MM.1S (cell line): ENCODE results near the gene IGDCC3.

Experiments
- DNase-seq: peaks from one replicate; pipeline ENCODE4 v3.0.0-alpha.2; 2015
- H2AFZ ChIP-seq: fragments of 300-600 bp; sonication (generic); 2 replicates; pipeline ENCODE4 v1.6.0; 2016; ENCODE audit warnings: antibody characterized with exemption, low read length
- H3F3A ChIP-seq: fragments of 300-600 bp; sonication (generic); 2 replicates; pipeline ENCODE4 v1.6.1; 2016; ENCODE audit warnings: mild to moderate bottlenecking, antibody characterized with exemption, low read length, moderate library complexity, mixed read lengths; ENCODE audit not compliant: insufficient read depth
- H3K27ac ChIP-seq: fragments of 300-600 bp; sonication (generic); 2 replicates; pipeline ENCODE4 v1.5.1; 2016; ENCODE audit warnings: mild to moderate bottlenecking, low read length
- H3K27me3 ChIP-seq: fragments of 300-600 bp; sonication (generic); replicated peaks from 2 replicates; pipeline ENCODE4 v1.6.0; 2016; ENCODE audit warnings: low read length; ENCODE audit not compliant: insufficient read depth
- H3K36me3 ChIP-seq: fragments of 300-600 bp; sonication (generic); replicated peaks from 2 replicates; pipeline ENCODE4 v1.6.1; 2016; ENCODE audit warnings: mild to moderate bottlenecking, low read length, mixed read lengths; ENCODE audit not compliant: insufficient read depth
- H3K4me1 ChIP-seq: fragments of 300-600 bp; sonication (generic); 2 replicates; pipeline ENCODE4 v1.6.1; 2016; ENCODE audit warnings: low read length, mixed read lengths
- H3K4me2 ChIP-seq: fragments of 300-600 bp; sonication (generic); 2 replicates; pipeline ENCODE4 v1.6.0; 2016; ENCODE audit warnings: low read depth, low read length
- H3K4me3 ChIP-seq: fragments of 300-600 bp; sonication (generic); 2 replicates; pipeline ENCODE4 v1.5.1; 2016; ENCODE audit warnings: low read length, mixed read lengths
- H3K79me2 ChIP-seq: fragments of 300-600 bp; sonication (generic); 2 replicates; pipeline ENCODE4 v1.6.1; 2016; ENCODE audit warnings: mixed run types, low read length, mixed read lengths
- H3K9ac ChIP-seq: fragments of 300-600 bp; sonication (generic); 2 replicates; pipeline ENCODE4 v1.6.1; 2016; ENCODE audit warnings: low read length, mixed read lengths
- H3K9me2 ChIP-seq: fragments of 300-600 bp; sonication (generic); replicated peaks from 2 replicates; pipeline ENCODE4 v1.6.1; 2016; ENCODE audit warnings: mild to moderate bottlenecking, low read length, mixed read lengths; ENCODE audit not compliant: insufficient read depth
- H3K9me3 ChIP-seq: fragments of 300-600 bp; sonication (generic); replicated peaks from 2 replicates; pipeline ENCODE4 v1.6.1; 2016; ENCODE audit warnings: mild to moderate bottlenecking, low read length, mixed read lengths; ENCODE audit not compliant: insufficient read depth
- H4K20me1 ChIP-seq: fragments of 300-600 bp; sonication (generic); 2 replicates; pipeline ENCODE4 v1.6.1; 2016; ENCODE audit warnings: mild to moderate bottlenecking, low read length, moderate library complexity, mixed read lengths; ENCODE audit not compliant: insufficient read depth
- CTCF ChIP-seq: fragments of 300-600 bp; sonication (generic); IDR thresholded peaks from 2 replicates; pipeline ENCODE4 v1.5.1; 2016; ENCODE audit warnings: antibody characterized with exemption, low read length, mixed read lengths
- EZH2 ChIP-seq: fragments of 300-600 bp; sonication (generic); optimal IDR thresholded peaks from 2 replicates; pipeline ENCODE3; 2017; ENCODE audit warnings: low read depth, mild to moderate bottlenecking, antibody characterized with exemption, low read length, mixed read lengths
- EZH2phosphoT487 ChIP-seq: fragments of 300-600 bp; sonication (generic); IDR thresholded peaks from 2 replicates; pipeline ENCODE4 v1.6.1; 2018; ENCODE audit warnings: antibody characterized with exemption, low read length

The IGDCC3 gene

GRCh38 chr15:65339416-65339815, 38.4 kb downstream of the IGDCC3 start:
- no peak for DNase-seq
- Histone ChIP-seq H3K9ac (no peak overlapping the region), H3K27ac (no peak overlapping the region), H3K4me1 (no peaks in the 10 kb centered on the region), H3K9me2 (no peaks in the 10 kb centered on the region), H3K36me3 (no peaks in the 10 kb centered on the region), H4K20me1 (no peaks in the 10 kb centered on the region), H3K4me2 (no peak overlapping the region), H3K27me3 (no peaks in the 10 kb centered on the region), H3K79me2 (no peaks in the 10 kb centered on the region), H3K9me3 (no peaks in the 10 kb centered on the region), H3K4me3 (no peak overlapping the region), H2AFZ (no peak overlapping the region), H3F3A (no peaks in the 10 kb centered on the region)
- TF ChIP-seq EZH2 = no peak
- TF ChIP-seq CTCF = no peak
- TF ChIP-seq EZH2phosphoT487 = no peak

DNA sequence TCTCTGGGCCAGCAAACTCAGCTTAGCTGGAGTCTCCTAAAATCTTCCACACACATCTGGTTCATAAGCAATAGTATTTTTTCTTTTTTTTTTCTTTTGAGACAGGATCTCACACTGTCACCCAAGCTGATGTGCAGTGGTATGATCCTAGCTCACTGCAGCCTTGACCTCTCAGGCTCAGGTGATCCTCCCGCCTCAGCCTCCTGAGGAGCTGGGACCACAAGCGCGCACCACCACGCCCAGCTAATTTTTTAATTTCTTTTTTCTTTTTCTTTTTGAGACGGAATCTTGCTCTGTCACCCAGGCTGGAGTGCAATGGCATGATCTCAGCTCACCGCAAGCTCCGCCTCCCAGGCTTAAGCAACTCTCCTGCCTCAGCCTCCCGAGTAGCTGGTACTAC, 39.0 kb downstream of the IGDCC3 start:
- H3K4me1 ChIP-seq = no peaks in the 10 kb centered on the region
- no peak overlapping the region for H3K9ac ChIP-seq
- no peak overlapping the region for H3K27ac ChIP-seq
- no peak overlapping the region for H3K4me2 ChIP-seq
- no peaks in the 10 kb centered on the region for H3K9me3 ChIP-seq
- DNase-seq = no peak
- no peaks in the 10 kb centered on the region for H3F3A ChIP-seq
- no peaks in the 10 kb centered on the region for H3K9me2 ChIP-seq
- H3K27me3 ChIP-seq = no peaks in the 10 kb centered on the region
- TF ChIP-seq EZH2 (no peak), CTCF (no peak), EZH2phosphoT487 (no peak)
- H2AFZ ChIP-seq = no peak overlapping the region
- no peaks in the 10 kb centered on the region for H4K20me1 ChIP-seq
- H3K4me3 ChIP-seq = no peak overlapping the region
- H3K79me2 ChIP-seq = no peaks in the 10 kb centered on the region
- no peaks in the 10 kb centered on the region for H3K36me3 ChIP-seq

DNA sequence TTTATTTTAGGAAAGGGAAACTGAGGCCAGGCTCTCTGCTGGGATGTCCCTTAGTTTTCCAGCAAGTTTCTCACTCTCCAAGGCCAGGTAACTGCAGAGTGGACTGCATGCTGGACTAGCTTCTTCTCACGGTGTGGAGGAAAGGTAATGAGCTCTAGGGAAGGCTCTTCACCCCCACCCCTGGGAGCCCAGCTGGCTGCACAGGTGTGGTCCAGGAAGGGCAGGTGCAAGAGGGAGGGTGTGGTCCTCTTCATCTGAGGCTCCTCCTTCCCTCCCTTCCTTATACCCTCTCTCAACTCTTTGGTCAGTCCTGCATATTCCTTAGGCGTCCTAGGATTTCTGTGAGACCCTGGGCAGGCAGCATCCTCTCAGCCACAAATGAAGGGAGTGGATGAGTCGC, 39.4 kb downstream of the IGDCC3 start:
- Histone ChIP-seq H3K4me1 (no peaks in the 10 kb centered on the region), H3F3A (no peaks in the 10 kb centered on the region), H3K27me3 (no peaks in the 10 kb centered on the region), H3K36me3 (no peaks in the 10 kb centered on the region), H3K79me2 (no peaks in the 10 kb centered on the region), H4K20me1 (no peaks in the 10 kb centered on the region), H2AFZ (no peak overlapping the region), H3K9me3 (no peaks in the 10 kb centered on the region), H3K4me3 (no peak overlapping the region), H3K9me2 (no peaks in the 10 kb centered on the region), H3K4me2 (no peak overlapping the region), H3K27ac (no peak overlapping the region), H3K9ac (no peak overlapping the region)
- DNase-seq = no peak
- TF ChIP-seq EZH2 (no peak), CTCF (no peak), EZH2phosphoT487 (no peak)
